ENCODE data around the gene GNB1.
A peak's percentile ranks its signal among the peaks of the same experiment; 100 is the strongest.

Gene GNB1

GRCh38 chr1:1924849-1925248 is 34.0 kb upstream of the GNB1 start:
- no peak for DNase-seq

- DNase-seq: no peak
Measured at GRCh38 chr1:1924386-1924785, 33.5 kb upstream of the GNB1 start.

- DNase-seq: no peak
Measured at GRCh38 chr1:1922956-1923833, 32.3 kb upstream of the GNB1 start.

- DNase-seq: no peak
Measured at GRCh38 chr1:1922702-1922955, 31.7 kb upstream of the GNB1 start.

- no peak for DNase-seq
Measured at GRCh38 chr1:1921901-1922701, 31.2 kb upstream of the GNB1 start.

DNA sequence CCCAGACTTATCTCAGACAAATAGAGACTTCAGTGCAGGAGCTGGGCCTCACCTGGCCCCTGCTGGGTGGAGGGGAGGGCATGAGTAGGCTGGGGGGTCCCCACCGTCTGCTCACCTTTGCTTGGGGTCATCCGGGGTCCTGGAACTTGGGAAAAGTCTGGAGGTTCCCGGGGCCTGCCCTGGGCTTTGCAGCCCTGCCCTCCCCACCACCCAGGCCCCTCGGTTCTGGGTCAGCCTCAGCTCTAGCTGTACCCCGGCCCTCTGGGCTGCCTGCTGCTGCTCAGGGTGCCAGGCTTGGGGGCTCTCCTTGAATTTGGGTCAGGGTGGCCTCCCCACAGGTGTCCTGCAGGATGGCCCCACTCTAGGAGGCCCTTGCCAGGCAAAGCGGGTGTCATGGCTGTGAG is 30.6 kb upstream of the GNB1 start:
- no peak for DNase-seq

GRCh38 chr1:1920608-1921458 is 29.9 kb upstream of the GNB1 start:
- no peak for DNase-seq

- no peak for DNase-seq
Measured at GRCh38 chr1:1920057-1920607, 29.2 kb upstream of the GNB1 start.

DNA sequence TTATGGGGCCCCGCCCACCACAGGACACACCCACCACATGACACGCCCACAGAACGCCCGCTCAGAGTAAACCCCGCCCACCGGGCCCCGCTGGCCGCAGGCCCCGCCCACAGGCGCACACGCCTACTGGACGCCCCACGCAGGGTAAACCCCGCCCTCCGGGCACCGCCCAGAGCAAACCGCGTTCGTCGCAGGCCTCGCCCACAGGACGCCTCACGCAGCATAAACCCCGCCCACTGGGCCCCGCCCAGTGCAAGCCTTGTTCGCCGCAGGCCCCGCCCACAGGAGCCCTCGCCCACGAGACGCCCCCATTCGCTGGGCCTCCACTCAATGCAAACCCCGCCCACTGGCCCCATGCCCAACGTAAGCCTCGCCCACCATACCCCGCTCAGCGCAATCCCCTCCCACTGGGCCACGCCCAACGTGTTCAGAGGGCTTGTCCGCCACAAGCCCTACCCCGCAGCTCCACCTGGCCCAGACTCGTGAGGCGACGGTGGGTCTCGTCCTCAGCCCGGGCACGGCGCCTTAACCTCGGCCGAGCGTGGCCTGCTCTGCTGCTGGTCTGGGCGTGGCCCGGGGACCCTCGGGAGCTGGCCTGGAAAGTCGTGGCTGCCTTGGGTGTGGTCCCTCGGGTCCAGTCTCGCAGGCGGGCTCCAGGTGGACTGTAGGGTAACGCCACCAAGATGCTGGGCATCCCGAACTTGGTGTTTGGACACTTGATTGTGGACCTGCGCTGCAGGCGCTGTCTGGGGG is 28.6 kb upstream of the GNB1 start:
- peak; percentile 97 for DNase-seq

DNA sequence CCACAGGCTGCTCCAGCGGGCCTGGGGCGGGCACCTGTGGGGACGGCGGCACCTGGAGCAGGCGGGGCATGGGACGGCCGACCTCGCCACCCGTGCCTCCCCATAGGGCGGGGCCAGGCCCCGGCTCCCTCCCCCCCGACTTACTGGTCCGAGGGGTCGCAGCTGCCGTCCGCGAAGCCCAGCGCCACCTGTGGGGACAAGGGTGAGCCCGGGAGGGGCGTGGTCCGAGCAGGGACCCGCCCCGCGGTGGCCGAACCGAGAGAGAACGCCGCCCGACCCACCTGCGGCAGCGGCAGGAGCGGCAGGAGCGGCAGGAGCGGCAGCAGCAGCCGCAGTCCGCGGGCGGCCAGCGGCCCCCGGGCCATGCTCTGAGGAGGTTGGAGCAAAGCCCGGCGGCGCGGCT is 28.0 kb upstream of the GNB1 start, which contains the start of gene TMEM52:
Gene TMEM52, minus strand, starts transcription at position 379 of the 403 bp plus-strand sequence. Its CDS starts 14 bp downstream, at position 365.
- DNase-seq: no peak

- no peak for DNase-seq
Measured at GRCh38 chr1:1917995-1918900, 27.4 kb upstream of the GNB1 start.

GRCh38 chr1:1917304-1917976 is 26.6 kb upstream of the GNB1 start:
- no peak for DNase-seq

GRCh38 chr1:1916851-1917251 is 26.0 kb upstream of the GNB1 start:
- no peak for DNase-seq

GRCh38 chr1:1915911-1916840 is 25.3 kb upstream of the GNB1 start:
- no peak for DNase-seq

- DNase-seq: no peak
Measured at GRCh38 chr1:1914971-1915692, 24.2 kb upstream of the GNB1 start, which contains the start of gene CALML6. TSS of gene CALML6 (plus strand) at chr1:1915260. CDS start at chr1:1915281, 21 bp downstream.

DNA sequence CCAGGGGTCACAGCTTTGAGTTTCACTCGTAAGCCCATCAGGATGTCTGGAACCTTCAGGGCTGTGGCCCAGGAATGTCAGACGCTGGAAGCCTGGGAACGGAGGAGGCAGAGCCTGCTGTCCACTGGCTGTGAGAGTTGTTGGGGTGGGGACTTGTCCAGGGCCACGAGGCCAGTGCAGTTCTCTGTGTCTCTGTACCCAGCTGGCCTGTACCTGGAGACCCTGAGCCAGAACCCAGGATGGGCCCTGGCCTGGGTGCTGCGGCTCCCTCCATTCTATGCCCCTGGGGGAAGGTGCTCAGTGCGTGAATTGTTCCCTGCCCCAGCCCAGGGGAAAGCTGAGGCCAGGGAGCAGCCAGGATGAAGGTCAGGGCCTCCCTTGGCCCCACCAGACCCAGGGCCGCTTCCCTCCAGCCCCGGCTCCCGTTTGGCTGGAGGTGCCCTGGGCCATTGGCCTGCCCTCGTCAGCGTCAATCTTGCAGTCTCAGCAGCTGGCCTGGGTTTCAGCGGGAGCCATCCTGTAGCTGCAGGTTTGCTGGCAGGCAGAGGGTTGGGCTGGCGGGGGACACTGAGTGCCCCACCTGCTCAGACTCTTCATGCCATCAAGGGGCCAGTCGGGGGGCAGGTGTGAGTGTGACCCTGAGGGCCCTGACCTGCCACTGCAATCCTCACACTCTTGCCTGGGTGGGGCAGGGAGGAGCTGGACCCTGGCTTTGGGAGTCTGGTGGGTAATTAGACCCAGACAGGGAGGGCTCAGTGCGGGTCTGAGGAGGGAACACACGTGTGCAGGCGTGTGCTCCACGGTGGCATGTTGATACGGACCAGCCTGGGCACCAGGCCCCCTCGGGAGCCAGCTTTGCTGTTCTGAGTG is 23.4 kb upstream of the GNB1 start:
- no peak for DNase-seq

All from right kidney (tissue), 1 donor.